SK-N-SH (cell line): ENCODE results near the gene UGT1A10. TPM values are rescaled to one million over a fixed set of nuclear protein-coding genes. Genes with fewer than 3 reads are reported as not detected.

Experiments used
- CTCF ChIA-PET: fragments of 300-600, 350-600 bp; formaldehyde crosslinking; extraction: SDS; loops from one replicate; lab custom pipeline; 2021; lab: Yijun Ruan, JAX
- POLR2A ChIA-PET: fragments of 350-600 bp; sonication (Branson Sonifier 250); formaldehyde crosslinking; extraction: SDS; loops from one replicate; lab custom pipeline; 2020; ENCODE audit warnings: antibody characterized with exemption, inconsistent platforms; lab: Yijun Ruan, JAX
- DNase-seq: peaks from one replicate; pipeline ENCODE4 v3.0.0; 2012
- H2AFZ ChIP-seq: fragments of 200-600 bp; sonication (generic); 2 replicates; pipeline ENCODE4 v1.8.1; 2016; ENCODE audit warnings: antibody characterized with exemption, mild to moderate bottlenecking, low read depth
- H3F3A ChIP-seq: fragments of 200-600 bp; sonication (generic); replicated peaks from 2 replicates; pipeline ENCODE3; 2016; ENCODE audit warnings: antibody characterized with exemption, mild to moderate bottlenecking; ENCODE audit not compliant: insufficient read depth
- H3K27ac ChIP-seq, 2 experiments: fragments of 200-500 bp in 1 of 2; fragments of 200-600 bp in 1 of 2; sonication (Bioruptor generic) in 1 of 2; sonication (generic), shearing (Covaris generic) in 1 of 2; 2 replicates each; pipeline versions ENCODE4 v1.5.1 to v1.6.1; 2014 to 2016; ENCODE audit warnings: low read depth in 2 of 2, inconsistent platforms in 1 of 2, low read length in 1 of 2, mild to moderate bottlenecking in 1 of 2, mixed read lengths in 1 of 2
- H3K27me3 ChIP-seq: fragments of 200-600 bp; sonication (generic), shearing (Covaris generic); 2 replicates; pipeline ENCODE4 v1.6.1; 2016; ENCODE audit warnings: mixed run types; ENCODE audit not compliant: insufficient read depth
- H3K36me3 ChIP-seq, 2 experiments: fragments of 200-500 bp in 1 of 2; fragments of 200-600 bp in 1 of 2; sonication (Bioruptor generic) in 1 of 2; sonication (generic) in 1 of 2; replicated peaks in 1 of 2; 2 replicates each; pipeline versions ENCODE3 to v1.5.1; 2014 to 2016; ENCODE audit warnings: low read length in 1 of 2, mild to moderate bottlenecking in 1 of 2; ENCODE audit not compliant: insufficient read depth in 2 of 2, control insufficient read depth in 1 of 2
- H3K4me1 ChIP-seq, 2 experiments: fragments of 200-500 bp in 1 of 2; fragments of 200-600 bp in 1 of 2; sonication (Bioruptor generic) in 1 of 2; sonication (generic), shearing (Covaris generic) in 1 of 2; 2 replicates each; pipeline versions ENCODE4 v1.5.1 to v1.6.1; 2014 to 2016; ENCODE audit warnings: low read depth in 1 of 2, low read length in 1 of 2, mixed run types in 1 of 2; ENCODE audit not compliant: insufficient read depth in 2 of 2, control insufficient read depth in 1 of 2
- H3K4me2 ChIP-seq: fragments of 200-600 bp; sonication (generic), shearing (Covaris generic); 2 replicates; pipeline ENCODE4 v1.6.1; 2017; ENCODE audit warnings: mixed run types
- H3K4me3 ChIP-seq, 2 experiments: fragments of 200-500 bp in 1 of 2; fragments of 200-600 bp in 1 of 2; sonication (Bioruptor generic) in 1 of 2; sonication (generic), shearing (Covaris generic) in 1 of 2; 2 replicates each; pipeline versions ENCODE4 v1.5.1 to v1.8.1; 2014 to 2016; ENCODE audit warnings: low read depth in 2 of 2, inconsistent platforms in 1 of 2, low read length in 1 of 2, mild to moderate bottlenecking in 1 of 2, mixed read lengths in 1 of 2, moderate library complexity in 1 of 2
- H3K79me2 ChIP-seq: fragments of 200-600 bp; sonication (generic); 2 replicates; pipeline ENCODE4 v1.8.1; 2017; ENCODE audit warnings: mild to moderate bottlenecking; ENCODE audit not compliant: insufficient read depth
- H3K9ac ChIP-seq: fragments of 200-600 bp; sonication (generic); 2 replicates; pipeline ENCODE4 v1.6.1; 2017; ENCODE audit warnings: mixed run types
- H3K9me2 ChIP-seq: fragments of 200-600 bp; sonication (generic); 2 replicates; pipeline ENCODE4 v1.6.1; 2017; ENCODE audit warnings: mixed run types
- H3K9me3 ChIP-seq: fragments of 200-600 bp; sonication (generic); 2 replicates; pipeline ENCODE4 v1.6.1; 2017; ENCODE audit warnings: mixed run types, mild to moderate bottlenecking, moderate library complexity
- H4K20me1 ChIP-seq: fragments of 200-600 bp; sonication (generic); 2 replicates; pipeline ENCODE4 v1.6.1; 2017; ENCODE audit warnings: mild to moderate bottlenecking, mixed run types; ENCODE audit not compliant: insufficient read depth
- CHD2 ChIP-seq: fragments of 150-350 bp; IDR thresholded peaks from 2 replicates; pipeline ENCODE4 v1.6.1; 2018; ENCODE audit warnings: low read length; ENCODE audit not compliant: partially characterized antibody
- EP300 ChIP-seq, 2 experiments: IDR thresholded peaks; 2 replicates each; pipeline versions ENCODE4 v1.4.0 to v1.6.1; 2012; ENCODE audit warnings: borderline replicate concordance in 1 of 2, low read depth in 1 of 2, low read length in 1 of 2
- EZH2phosphoT487 ChIP-seq: fragments of 200-600 bp; sonication (generic); IDR thresholded peaks from 2 replicates; pipeline ENCODE4 v1.6.1; 2017; ENCODE audit warnings: low read depth, mixed run types, mild to moderate bottlenecking, antibody characterized with exemption, moderate library complexity, borderline replicate concordance
- FOXM1 ChIP-seq: IDR thresholded peaks from 2 replicates; pipeline ENCODE4 v1.4.0; 2012; ENCODE audit warnings: low read depth, mild to moderate bottlenecking
- GABPA ChIP-seq: IDR thresholded peaks from 2 replicates; pipeline ENCODE4 v1.4.0; 2012; ENCODE audit warnings: low read depth, mild to moderate bottlenecking
- GATA2 ChIP-seq: sonication (generic); formaldehyde crosslinking; IDR thresholded peaks from 2 replicates; pipeline ENCODE4 v1.5.0; 2020; ENCODE audit warnings: mild to moderate bottlenecking, missing genetic modification reagents
- JUND ChIP-seq: IDR thresholded peaks from 2 replicates; pipeline ENCODE4 v1.4.0; 2012
- MEF2A ChIP-seq: IDR thresholded peaks from 2 replicates; pipeline ENCODE4 v1.4.0; 2012; ENCODE audit warnings: low read depth, borderline replicate concordance
- MXI1 ChIP-seq: IDR thresholded peaks from 2 replicates; pipeline ENCODE4 v1.6.1; 2012; ENCODE audit warnings: mild to moderate bottlenecking, low read depth, low read length, improper control_type of control experiment
- NFIC ChIP-seq: IDR thresholded peaks from 2 replicates; pipeline ENCODE4 v1.4.0; 2012; ENCODE audit warnings: borderline replicate concordance
- NRF1 ChIP-seq: IDR thresholded peaks from 2 replicates; pipeline ENCODE4 v1.6.1; 2012; ENCODE audit warnings: low read depth, mild to moderate bottlenecking, low read length
- POLR2AphosphoS5 ChIP-seq: IDR thresholded peaks from 2 replicates; pipeline ENCODE4 v1.6.1; 2012; ENCODE audit warnings: low read depth, low read length
- RAD21 ChIP-seq: IDR thresholded peaks from 2 replicates; pipeline ENCODE4 v1.6.1; 2012; ENCODE audit warnings: mild to moderate bottlenecking, low read length
- RCOR1 ChIP-seq: fragments of 150-350 bp; IDR thresholded peaks from 2 replicates; pipeline ENCODE4 v1.6.1; 2017; ENCODE audit warnings: antibody characterized with exemption, low read length
- RFX5 ChIP-seq: IDR thresholded peaks from 2 replicates; pipeline ENCODE4 v1.6.1; 2012; ENCODE audit warnings: mild to moderate bottlenecking, improper control_type of control experiment, low read length
- RXRA ChIP-seq: IDR thresholded peaks from 2 replicates; pipeline ENCODE4 v1.4.0; 2012; ENCODE audit warnings: low read depth, mild to moderate bottlenecking, borderline replicate concordance
- SIN3A ChIP-seq: IDR thresholded peaks from 2 replicates; pipeline ENCODE4 v1.6.1; 2012; ENCODE audit warnings: low read depth, mild to moderate bottlenecking, low read length, moderate library complexity, borderline replicate concordance
- SMC3 ChIP-seq: IDR thresholded peaks from 2 replicates; pipeline ENCODE4 v1.6.1; 2012; ENCODE audit warnings: low read depth, low read length, improper control_type of control experiment
- TAF1 ChIP-seq: IDR thresholded peaks from 2 replicates; pipeline ENCODE4 v1.6.1; 2012; ENCODE audit warnings: low read depth, mild to moderate bottlenecking, low read length, moderate library complexity, borderline replicate concordance
- TEAD4 ChIP-seq: IDR thresholded peaks from 2 replicates; pipeline ENCODE4 v1.4.0; 2012; ENCODE audit warnings: mild to moderate bottlenecking, borderline replicate concordance; ENCODE audit not compliant: insufficient read depth
- YY1 ChIP-seq: IDR thresholded peaks from 2 replicates; pipeline ENCODE4 v1.4.0; 2012; ENCODE audit warnings: low read depth, mild to moderate bottlenecking
- ZBTB33 ChIP-seq: IDR thresholded peaks from 2 replicates; pipeline ENCODE4 v1.4.0; 2012; ENCODE audit warnings: low read depth, borderline replicate concordance
- WGBS: methylation state at CpG from one replicate; pipeline ENCODE4 v1.1.6; 2017; ENCODE audit warnings: low lambda C conversion rate; 5-methylcytosine and 5-hydroxymethylcytosine counted together
- polyA plus RNA-seq, 3 experiments: library from polyadenylated mRNA; depleted of rRNA; stranded (reverse); fragments of >200 nt; gene quantifications; 2 replicates each; pipeline ENCODE4 v1.2.3, GENCODE V29; 2012
- TF ChIP-seq, protein P1 (sequence below): IDR thresholded peaks from 2 replicates; pipeline ENCODE4; 2012
- TF ChIP-seq, protein P2 (sequence below): IDR thresholded peaks from 2 replicates; pipeline ENCODE4 v1.4.0; 2012; ENCODE audit warnings: low read depth
- TF ChIP-seq, protein P3 (sequence below): fragments of 150-350 bp; IDR thresholded peaks from 2 replicates; pipeline ENCODE4 v1.6.1; 2016; ENCODE audit warnings: mild to moderate bottlenecking, low read depth, low read length

UGT1A10 gene
- polyA plus RNA-seq, 1 of the 3 experiments (the other 2 are of a cell fraction) = not detected

DNA sequence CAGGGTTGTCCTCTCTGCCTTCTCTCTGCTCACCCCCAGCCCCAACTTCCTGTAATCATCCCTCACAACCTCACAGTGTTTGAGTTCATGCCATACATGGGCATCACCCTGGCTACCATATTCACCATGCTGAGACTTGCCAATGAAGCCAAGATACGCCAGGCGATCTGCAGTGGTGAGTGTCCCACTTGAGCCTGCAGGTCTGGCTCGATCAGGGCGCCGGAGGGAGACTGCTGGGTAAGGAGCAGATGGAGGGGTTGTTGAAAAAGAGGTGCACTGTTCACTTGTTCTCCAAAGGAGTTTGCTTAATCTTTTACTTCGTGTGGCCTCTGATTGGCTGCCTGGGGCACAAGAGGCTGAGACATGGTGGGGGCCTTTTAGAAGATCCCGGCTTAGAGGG, 156.5 kb downstream of the UGT1A10 start:
- 83% methylated on average over 7 of the region's 7 CpGs for WGBS
- H3K36me3 ChIP-seq = no peaks in the 10 kb centered on the region
- no peaks in the 10 kb centered on the region for H4K20me1 ChIP-seq
- DNase-seq = no peak
- H3K9me2 ChIP-seq = no peaks in the 10 kb centered on the region
- no peak overlapping the region for H2AFZ ChIP-seq
- H3K4me3 ChIP-seq = no peak overlapping the region
- TF ChIP-seq, protein P1, sequence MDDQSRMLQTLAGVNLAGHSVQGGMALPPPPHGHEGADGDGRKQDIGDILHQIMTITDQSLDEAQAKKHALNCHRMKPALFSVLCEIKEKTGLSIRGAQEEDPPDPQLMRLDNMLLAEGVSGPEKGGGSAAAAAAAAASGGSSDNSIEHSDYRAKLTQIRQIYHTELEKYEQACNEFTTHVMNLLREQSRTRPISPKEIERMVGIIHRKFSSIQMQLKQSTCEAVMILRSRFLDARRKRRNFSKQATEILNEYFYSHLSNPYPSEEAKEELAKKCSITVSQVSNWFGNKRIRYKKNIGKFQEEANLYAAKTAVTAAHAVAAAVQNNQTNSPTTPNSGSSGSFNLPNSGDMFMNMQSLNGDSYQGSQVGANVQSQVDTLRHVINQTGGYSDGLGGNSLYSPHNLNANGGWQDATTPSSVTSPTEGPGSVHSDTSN = no peak
- no peak for TF ChIP-seq POLR2AphosphoS5
- TF ChIP-seq TEAD4 = no peak
- TF ChIP-seq RXRA = no peak
- no peak for TF ChIP-seq TAF1
- no peak for TF ChIP-seq CHD2
- no peak for TF ChIP-seq MXI1
- TF ChIP-seq RCOR1 = no peak
- no peak for TF ChIP-seq JUND
- no peak for TF ChIP-seq EZH2phosphoT487
- no peak for TF ChIP-seq ZBTB33
- no peak for TF ChIP-seq RAD21
- no peak for TF ChIP-seq GATA2 (CRISPR knock-in tag)
- TF ChIP-seq, protein P2, sequence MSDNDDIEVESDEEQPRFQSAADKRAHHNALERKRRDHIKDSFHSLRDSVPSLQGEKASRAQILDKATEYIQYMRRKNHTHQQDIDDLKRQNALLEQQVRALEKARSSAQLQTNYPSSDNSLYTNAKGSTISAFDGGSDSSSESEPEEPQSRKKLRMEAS = no peak
- TF ChIP-seq GABPA = no peak
- no peak overlapping the region for H3K27ac ChIP-seq
- no peaks in the 10 kb centered on the region for H3K79me2 ChIP-seq
- CTCF ChIA-PET = no interaction called here
- no peak overlapping the region for H3K4me2 ChIP-seq
- H3K9ac ChIP-seq = no peak overlapping the region
- no peaks in the 10 kb centered on the region for H3F3A ChIP-seq
- no peaks in the 10 kb centered on the region for H3K27me3 ChIP-seq
- POLR2A ChIA-PET = no interaction called here
- H3K4me1 ChIP-seq = no peaks in the 10 kb centered on the region
- no peaks in the 10 kb centered on the region for H3K9me3 ChIP-seq

DNA sequence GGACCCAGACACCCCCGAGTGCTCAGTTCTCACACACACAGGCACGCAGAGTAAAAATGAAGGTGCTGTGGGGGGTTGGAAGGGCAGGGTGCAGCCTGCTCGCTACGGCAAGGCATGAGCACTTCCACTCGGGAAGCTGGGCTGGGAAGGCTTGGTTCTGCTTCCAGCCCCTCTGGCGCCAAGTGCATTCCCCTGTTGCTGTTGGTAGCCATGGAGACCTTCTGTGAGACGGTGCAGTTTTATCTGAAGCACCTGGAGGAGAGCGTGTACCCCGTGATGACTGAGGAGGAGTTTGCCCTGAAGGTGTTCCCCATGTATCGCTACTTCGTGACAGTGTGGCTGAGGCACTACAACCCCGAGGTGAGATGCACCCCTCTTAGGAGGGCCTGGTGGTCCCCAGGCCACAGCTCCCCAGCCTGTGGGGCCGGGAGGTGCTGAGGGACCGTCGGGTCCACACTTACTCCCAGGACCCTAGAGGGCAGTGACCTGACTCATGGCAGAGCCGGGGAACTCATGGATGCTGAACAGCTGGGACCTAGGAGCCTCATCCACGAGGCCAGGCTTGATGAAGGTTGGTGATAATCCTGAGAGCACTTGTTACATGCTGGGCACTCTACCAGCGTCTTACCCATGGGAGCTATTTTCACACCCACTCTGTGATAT, 157.3 kb downstream of the UGT1A10 start:
- Histone ChIP-seq H3K4me3 (no peak overlapping the region), H3K27me3 (no peaks in the 10 kb centered on the region), H3K4me1 (no peaks in the 10 kb centered on the region), H3K9ac (no peak overlapping the region), H3K79me2 (no peaks in the 10 kb centered on the region), H3K9me3 (no peaks in the 10 kb centered on the region), H3K4me2 (no peak overlapping the region), H2AFZ (no peak overlapping the region), H4K20me1 (no peaks in the 10 kb centered on the region), H3K27ac (no peak overlapping the region), H3F3A (no peaks in the 10 kb centered on the region), H3K9me2 (no peaks in the 10 kb centered on the region), H3K36me3 (no peaks in the 10 kb centered on the region)
- ChIA-PET POLR2A (no interaction called here), CTCF (no interaction called here)
- DNase-seq = no peak
- WGBS = 63% methylated on average over 18 of the region's 18 CpGs
- TF ChIP-seq RAD21 = no peak
- TF ChIP-seq, protein P3, sequence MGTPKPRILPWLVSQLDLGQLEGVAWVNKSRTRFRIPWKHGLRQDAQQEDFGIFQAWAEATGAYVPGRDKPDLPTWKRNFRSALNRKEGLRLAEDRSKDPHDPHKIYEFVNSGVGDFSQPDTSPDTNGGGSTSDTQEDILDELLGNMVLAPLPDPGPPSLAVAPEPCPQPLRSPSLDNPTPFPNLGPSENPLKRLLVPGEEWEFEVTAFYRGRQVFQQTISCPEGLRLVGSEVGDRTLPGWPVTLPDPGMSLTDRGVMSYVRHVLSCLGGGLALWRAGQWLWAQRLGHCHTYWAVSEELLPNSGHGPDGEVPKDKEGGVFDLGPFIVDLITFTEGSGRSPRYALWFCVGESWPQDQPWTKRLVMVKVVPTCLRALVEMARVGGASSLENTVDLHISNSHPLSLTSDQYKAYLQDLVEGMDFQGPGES = no peak
- TF ChIP-seq SIN3A = no peak
- TF ChIP-seq TEAD4 = no peak
- no peak for TF ChIP-seq YY1
- no peak for TF ChIP-seq RFX5
- no peak for TF ChIP-seq FOXM1
- no peak for TF ChIP-seq JUND
- no peak for TF ChIP-seq RCOR1
- no peak for TF ChIP-seq EP300 (IDR thresholded peaks at IDR 0.05; ENCODE audit: borderline replicate concordance in 1 of 2, low read depth in 1 of 2, low read length in 1 of 2)
- no peak for TF ChIP-seq NFIC
- no peak for TF ChIP-seq CHD2
- TF ChIP-seq MEF2A = no peak
- no peak for TF ChIP-seq GABPA
- no peak for TF ChIP-seq TAF1
- no peak for TF ChIP-seq SMC3
- no peak for TF ChIP-seq NRF1
